ENCODE measurements around the gene TGFB1I1.

Gene TGFB1I1

DNA sequence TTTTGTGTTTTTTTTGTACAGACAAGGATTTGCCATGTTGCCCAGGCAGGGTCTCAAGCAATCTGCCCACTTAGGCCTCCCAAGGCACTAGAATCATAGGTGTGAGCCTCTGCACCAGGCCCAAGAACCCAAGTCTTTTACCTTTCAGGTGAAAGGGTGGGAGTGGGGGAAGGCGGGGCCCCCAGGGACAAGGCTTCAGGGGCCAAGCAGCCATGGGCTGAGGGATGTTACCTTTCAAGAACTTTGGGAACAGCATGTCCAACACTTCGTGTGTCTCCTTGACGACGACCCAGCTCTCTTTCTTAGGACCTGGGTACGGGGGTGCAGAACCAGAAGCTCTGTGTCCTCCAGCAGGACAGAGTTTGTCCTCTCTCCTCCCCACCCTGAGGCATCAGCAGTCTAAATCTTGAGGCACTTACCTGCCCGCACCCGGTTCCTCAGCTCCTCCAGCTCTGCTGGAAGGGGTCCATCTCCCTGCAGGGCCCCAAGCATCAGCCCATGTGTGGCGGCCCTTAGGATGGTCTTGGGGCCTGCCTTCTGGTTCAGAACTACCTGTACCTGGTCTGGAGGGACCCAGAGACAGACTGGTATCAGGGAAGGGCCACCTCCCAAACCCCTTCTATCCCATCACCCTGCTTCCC is 19.9 kb downstream of the TGFB1I1 start:
- no peaks in the 10 kb centered on the region for H3K36me3 ChIP-seq (ENCODE audit: low read length)
- no peak overlapping the region for H3K9ac ChIP-seq (ENCODE audit: low read length)
- no peaks in the 10 kb centered on the region for H3K9me3 ChIP-seq (ENCODE audit: insufficient read depth, low read length)
- H3K9me2 ChIP-seq (replicated peaks; ENCODE audit: insufficient read depth, low read length) = no peaks in the 10 kb centered on the region
- H3K27ac ChIP-seq (ENCODE audit: low read depth, low read length) = no peak overlapping the region
- no peaks in the 10 kb centered on the region for H3K79me2 ChIP-seq (ENCODE audit: insufficient read depth, low read length)
- H2AFZ ChIP-seq (ENCODE audit: low read depth, low read length, severe bottlenecking) = no peak overlapping the region
- no peaks in the 10 kb centered on the region for H4K20me1 ChIP-seq (ENCODE audit: low read depth, low read length)
- H3K27me3 ChIP-seq (ENCODE audit: low read length) = no peaks in the 10 kb centered on the region
- H3F3A ChIP-seq (ENCODE audit: insufficient read depth) = no peaks in the 10 kb centered on the region
- no peak overlapping the region for H3K4me2 ChIP-seq (ENCODE audit: low read depth, low read length, poor library complexity, severe bottlenecking)
- TF ChIP-seq EZH2phosphoT487 (conservative IDR thresholded peaks at IDR 0.05; ENCODE audit: low read length) = no peak
- TF ChIP-seq, protein P1, sequence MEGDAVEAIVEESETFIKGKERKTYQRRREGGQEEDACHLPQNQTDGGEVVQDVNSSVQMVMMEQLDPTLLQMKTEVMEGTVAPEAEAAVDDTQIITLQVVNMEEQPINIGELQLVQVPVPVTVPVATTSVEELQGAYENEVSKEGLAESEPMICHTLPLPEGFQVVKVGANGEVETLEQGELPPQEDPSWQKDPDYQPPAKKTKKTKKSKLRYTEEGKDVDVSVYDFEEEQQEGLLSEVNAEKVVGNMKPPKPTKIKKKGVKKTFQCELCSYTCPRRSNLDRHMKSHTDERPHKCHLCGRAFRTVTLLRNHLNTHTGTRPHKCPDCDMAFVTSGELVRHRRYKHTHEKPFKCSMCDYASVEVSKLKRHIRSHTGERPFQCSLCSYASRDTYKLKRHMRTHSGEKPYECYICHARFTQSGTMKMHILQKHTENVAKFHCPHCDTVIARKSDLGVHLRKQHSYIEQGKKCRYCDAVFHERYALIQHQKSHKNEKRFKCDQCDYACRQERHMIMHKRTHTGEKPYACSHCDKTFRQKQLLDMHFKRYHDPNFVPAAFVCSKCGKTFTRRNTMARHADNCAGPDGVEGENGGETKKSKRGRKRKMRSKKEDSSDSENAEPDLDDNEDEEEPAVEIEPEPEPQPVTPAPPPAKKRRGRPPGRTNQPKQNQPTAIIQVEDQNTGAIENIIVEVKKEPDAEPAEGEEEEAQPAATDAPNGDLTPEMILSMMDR (IDR thresholded peaks at IDR 0.05; ENCODE audit: insufficient read depth, low read length, poor library complexity, severe bottlenecking) = no peak
- no peak overlapping the region for H3K4me3 ChIP-seq (ENCODE audit: insufficient read depth, low read length, poor library complexity, severe bottlenecking)

DNA sequence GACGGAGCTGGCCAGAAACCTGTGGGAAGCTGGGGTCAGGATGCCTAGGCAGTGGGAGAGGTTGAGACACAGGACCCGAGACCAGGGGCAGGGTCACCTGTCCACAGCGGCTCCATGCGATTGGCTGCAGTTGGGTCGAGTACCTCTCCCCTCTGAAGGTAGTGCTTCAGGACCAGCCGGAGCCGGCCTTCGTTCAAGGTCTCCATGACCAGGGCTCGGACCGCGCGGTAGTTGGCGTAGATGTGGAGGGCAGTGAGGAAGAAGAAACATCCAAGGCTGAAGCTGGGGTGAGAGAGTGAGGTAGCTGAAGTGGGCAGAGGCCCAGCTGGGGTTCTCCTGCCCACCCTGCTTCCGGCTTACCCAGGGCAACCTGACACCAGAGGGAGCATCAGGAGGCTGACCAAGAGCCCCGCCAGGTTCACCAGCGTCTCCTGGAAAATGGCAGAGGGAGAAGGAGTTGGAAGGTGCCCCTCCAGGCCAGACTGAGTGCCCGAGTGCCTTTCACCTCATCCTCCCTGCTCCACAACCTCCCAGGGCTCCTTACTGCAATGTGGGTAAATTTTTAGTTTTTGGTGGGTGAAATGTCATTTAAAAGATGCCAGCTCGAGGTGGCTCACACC is 21.7 kb downstream of the TGFB1I1 start:
- Histone ChIP-seq H4K20me1 (ENCODE audit: low read depth, low read length) (no peaks in the 10 kb centered on the region), H3K9me3 (ENCODE audit: insufficient read depth, low read length) (no peaks in the 10 kb centered on the region), H3K4me3 (ENCODE audit: insufficient read depth, low read length, poor library complexity, severe bottlenecking) (no peak overlapping the region), H3K36me3 (ENCODE audit: low read length) (no peaks in the 10 kb centered on the region), H3K9ac (ENCODE audit: low read length) (no peak overlapping the region), H3K27ac (ENCODE audit: low read depth, low read length) (no peak overlapping the region), H3K9me2 (replicated peaks; ENCODE audit: insufficient read depth, low read length) (no peaks in the 10 kb centered on the region), H3K79me2 (ENCODE audit: insufficient read depth, low read length) (no peaks in the 10 kb centered on the region), H3K27me3 (ENCODE audit: low read length) (no peaks in the 10 kb centered on the region), H3K4me2 (ENCODE audit: low read depth, low read length, poor library complexity, severe bottlenecking) (no peak overlapping the region), H3F3A (ENCODE audit: insufficient read depth) (no peaks in the 10 kb centered on the region), H2AFZ (ENCODE audit: low read depth, low read length, severe bottlenecking) (no peak overlapping the region)
- no peak for TF ChIP-seq EZH2phosphoT487 (conservative IDR thresholded peaks at IDR 0.05; ENCODE audit: low read length)
- TF ChIP-seq, protein P1 (IDR thresholded peaks at IDR 0.05; ENCODE audit: insufficient read depth, low read length, poor library complexity, severe bottlenecking) = no peak

DNA sequence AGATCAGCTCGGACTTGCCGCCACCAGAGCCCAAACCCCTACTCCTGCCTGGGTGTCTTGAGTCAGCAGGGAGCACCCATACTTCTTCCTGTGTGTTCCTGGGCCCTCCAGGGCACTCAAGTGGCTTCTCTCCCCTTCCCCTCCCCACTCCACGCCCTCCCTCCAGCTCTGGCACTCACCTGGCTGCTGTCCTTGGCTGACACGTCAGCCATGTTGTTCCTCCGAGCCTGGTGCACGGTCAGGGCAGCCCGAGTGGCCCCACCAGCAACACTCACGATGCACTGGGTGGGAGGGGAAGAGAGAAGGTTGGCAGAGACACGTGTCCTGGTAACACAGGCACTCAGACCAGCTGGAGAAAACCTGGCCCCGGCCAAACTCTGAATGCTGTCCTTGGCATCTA is 24.7 kb downstream of the TGFB1I1 start:
- no peak overlapping the region for H3K4me3 ChIP-seq (ENCODE audit: insufficient read depth, low read length, poor library complexity, severe bottlenecking)
- H3K9me2 ChIP-seq (replicated peaks; ENCODE audit: insufficient read depth, low read length) = no peaks in the 10 kb centered on the region
- no peak overlapping the region for H3K9ac ChIP-seq (ENCODE audit: low read length)
- H3K4me2 ChIP-seq (ENCODE audit: low read depth, low read length, poor library complexity, severe bottlenecking) = no peak overlapping the region
- H4K20me1 ChIP-seq (ENCODE audit: low read depth, low read length) = no peaks in the 10 kb centered on the region
- no peak overlapping the region for H2AFZ ChIP-seq (ENCODE audit: low read depth, low read length, severe bottlenecking)
- no peaks in the 10 kb centered on the region for H3F3A ChIP-seq (ENCODE audit: insufficient read depth)
- H3K36me3 ChIP-seq (ENCODE audit: low read length) = no peaks in the 10 kb centered on the region
- H3K79me2 ChIP-seq (ENCODE audit: insufficient read depth, low read length) = no peaks in the 10 kb centered on the region
- H3K27me3 ChIP-seq (ENCODE audit: low read length) = no peaks in the 10 kb centered on the region
- H3K27ac ChIP-seq (ENCODE audit: low read depth, low read length) = no peak overlapping the region
- no peak for TF ChIP-seq EZH2phosphoT487 (conservative IDR thresholded peaks at IDR 0.05; ENCODE audit: low read length)
- TF ChIP-seq, protein P1 (IDR thresholded peaks at IDR 0.05; ENCODE audit: insufficient read depth, low read length, poor library complexity, severe bottlenecking) = no peak
- no peaks in the 10 kb centered on the region for H3K9me3 ChIP-seq (ENCODE audit: insufficient read depth, low read length)

Measured in SU-DHL-6 (cell line).